GM19372 (cell line): ENCODE data around the gene OTX2.

Experiments
- ATAC-seq: cut with Tn5 transposase; IDR thresholded peaks from one replicate; pipeline ENCODE4 v1.9.1; 2021; ENCODE audit warnings: mild to moderate bottlenecking, low read depth, moderate library complexity; ENCODE audit not compliant: unreplicated experiment

Gene OTX2

GRCh38 chr14:56797003-56797568, 13.2 kb downstream of the OTX2 start:
- no peak for ATAC-seq

- ATAC-seq, result no peak
These were observed 14.0 kb downstream of the OTX2 start for GRCh38 chr14:56796259-56796658.

- ATAC-seq, result no peak
These were observed 15.0 kb downstream of the OTX2 start for GRCh38 chr14:56795284-56795622.

- no peak for ATAC-seq
These were observed 15.6 kb downstream of the OTX2 start for GRCh38 chr14:56794557-56795283.

GRCh38 chr14:56794088-56794556, 16.2 kb downstream of the OTX2 start:
- no peak for ATAC-seq

- no peak for ATAC-seq
These were observed 20.3 kb downstream of the OTX2 start for GRCh38 chr14:56789955-56790354.

- no peak for ATAC-seq
These were observed 22.7 kb downstream of the OTX2 start for GRCh38 chr14:56787530-56787929.

- no peak for ATAC-seq
These were observed 27.6 kb downstream of the OTX2 start for GRCh38 chr14:56782711-56783110.

- ATAC-seq, result no peak
These were observed 35.8 kb downstream of the OTX2 start for GRCh38 chr14:56774503-56774902.

GRCh38 chr14:56770512-56770911, 39.8 kb downstream of the OTX2 start:
- ATAC-seq, result no peak

- ATAC-seq, result no peak
These were observed 49.9 kb downstream of the OTX2 start for GRCh38 chr14:56760164-56760914.

GRCh38 chr14:56759633-56760032, 50.6 kb downstream of the OTX2 start:
- ATAC-seq, result no peak

GRCh38 chr14:56759094-56759493, 51.2 kb downstream of the OTX2 start:
- ATAC-seq, result no peak

- ATAC-seq, result no peak
These were observed 55.4 kb downstream of the OTX2 start for GRCh38 chr14:56754921-56755320.

- no peak for ATAC-seq
These were observed 56.9 kb downstream of the OTX2 start for GRCh38 chr14:56753396-56753795.

GRCh38 chr14:56752428-56752827, 57.9 kb downstream of the OTX2 start:
- no peak for ATAC-seq

GRCh38 chr14:56751471-56751870, 58.8 kb downstream of the OTX2 start:
- ATAC-seq, result no peak
